Lung (tissue), 12 donors: Measurements from ENCODE around the gene ATP8B3. TPM values are rescaled to one million over a fixed set of nuclear protein-coding genes. Genes with fewer than 3 reads are reported as not detected.
A peak's percentile ranks its signal among the peaks of the same experiment; 100 is the strongest.

Experiments used
- ATAC-seq: fragments of 200-7000 bp; cut with Tn5 transposase; one replicate; pipeline ENCODE4 v1.9.1; 2020; ENCODE audit warnings: moderate number of reproducible peaks; ENCODE audit not compliant: insufficient read depth, low FRiP score
- DNase-seq, 3 donors: peaks; one replicate each; pipeline ENCODE4 v3.0.0-alpha.2; 2013 to 2017
- H3K27ac ChIP-seq, 2 donors: one replicate each; pipeline ENCODE4 v1.5.1; 2013; ENCODE audit warnings: mild to moderate bottlenecking in 2 of 2, moderate library complexity in 2 of 2, control low read depth in 1 of 2, inconsistent platforms in 1 of 2, low read depth in 1 of 2, low read length in 1 of 2
- H3K27me3 ChIP-seq, 3 donors: one replicate each; pipeline ENCODE4 v1.5.1; 2013; ENCODE audit warnings: low read length in 2 of 3; ENCODE audit not compliant: control insufficient read depth in 3 of 3, insufficient read depth in 3 of 3
- H3K36me3 ChIP-seq, 4 donors: one replicate each; pipeline ENCODE4 v1.5.1; 2013; ENCODE audit warnings: low read length in 4 of 4, mild to moderate bottlenecking in 1 of 4, moderate library complexity in 1 of 4; ENCODE audit not compliant: control insufficient read depth in 4 of 4, insufficient read depth in 4 of 4
- H3K4me1 ChIP-seq, 5 donors: one replicate each; pipeline ENCODE4 v1.5.1; 2013; ENCODE audit warnings: low read length in 5 of 5, mild to moderate bottlenecking in 2 of 5, moderate library complexity in 1 of 5; ENCODE audit not compliant: control insufficient read depth in 5 of 5, insufficient read depth in 5 of 5
- H3K4me3 ChIP-seq: one replicate; pipeline ENCODE4 v1.5.1; 2013; ENCODE audit warnings: mild to moderate bottlenecking, control low read depth, moderate library complexity
- H3K9ac ChIP-seq, 2 donors: one replicate each; pipeline ENCODE4 v1.5.1; 2013; ENCODE audit warnings: low read length in 2 of 2, control low read depth in 1 of 2; ENCODE audit not compliant: insufficient read depth in 1 of 2
- H3K9me3 ChIP-seq, 4 donors: one replicate each; pipeline ENCODE4 v1.5.1; 2013; ENCODE audit warnings: low read length in 3 of 4, mild to moderate bottlenecking in 1 of 4, moderate library complexity in 1 of 4; ENCODE audit not compliant: control insufficient read depth in 4 of 4, insufficient read depth in 3 of 4
- WGBS, 2 donors: extraction: QIAGEN DNeasy Blood & Tissue Kit; methylation state at CpG; one replicate each; pipeline ENCODE4 v1.1.7; 2013; 5-methylcytosine and 5-hydroxymethylcytosine counted together
- polyA plus RNA-seq, 2 donors: library from polyadenylated mRNA; stranded (reverse); fragments of 200-250 nt; gene quantifications; one replicate each; pipeline ENCODE4 v1.2.1, GENCODE V29; 2013
- total RNA-seq, 2 donors: library from RNA; depleted of rRNA in 1 of 2; stranded (reverse); fragments of >200 nt in 1 of 2; gene quantifications; one replicate each; pipeline ENCODE4 v1.2.1, GENCODE V29; 2014 to 2021
- TF ChIP-seq, protein P1 (sequence below): IDR thresholded peaks from 2 replicates; pipeline ENCODE4 v1.5.1; 2012; ENCODE audit warnings: mild to moderate bottlenecking; ENCODE audit errors: control extremely low read depth, extremely low read depth
- donor health status: control.
- donor health status: control.
- donor health status: Bipolar disorder and iron deficiency.
- donor health status: healthy.
- donor health status: DM: yes; HTN: yes; CAD: no.

The ATP8B3 gene
- total and polyA plus RNA-seq, 4 donors = 0.69 to 2.4 (median 1.8) TPM

DNA sequence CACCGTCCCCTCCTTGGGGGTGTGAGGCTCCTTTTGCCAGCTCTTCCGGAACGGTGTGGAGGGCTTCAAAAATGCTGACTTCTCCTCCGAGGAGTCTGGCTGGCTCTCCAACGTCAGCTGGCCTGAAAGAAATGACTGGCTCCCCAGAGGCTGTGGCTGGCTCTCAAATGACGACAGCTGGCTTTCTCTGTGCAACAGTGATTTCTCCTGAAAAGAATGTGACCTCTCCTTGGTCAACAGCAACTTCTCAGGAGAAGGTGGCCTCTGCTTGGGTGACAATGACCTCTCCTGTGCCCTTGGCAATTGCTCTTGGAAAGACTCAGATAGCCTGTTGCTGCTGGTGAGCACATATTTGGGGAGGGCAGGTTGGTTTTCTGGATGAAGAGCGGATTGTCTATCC lies 29.6 kb downstream of the ATP8B3 start:
- Histone ChIP-seq H3K27ac (no peak overlapping the region), H3K36me3 (no peaks in the 10 kb centered on the region), H3K4me3 (no peak overlapping the region), H3K27me3 (peaks cover 0 to 43% (median 28%) of the 10 kb centered on the region in 3 donors), H3K4me1 (no peaks in the 10 kb centered on the region), H3K9me3 (peaks cover 0 to 24% (median 3%) of the 10 kb centered on the region in 4 donors), H3K9ac (no peak overlapping the region)
- DNase-seq (no peak), ATAC-seq (no peak)
- 69 to 83% methylated on average over 7 of the region's 7 CpGs for WGBS, 2 donors
- TF ChIP-seq, protein P1, sequence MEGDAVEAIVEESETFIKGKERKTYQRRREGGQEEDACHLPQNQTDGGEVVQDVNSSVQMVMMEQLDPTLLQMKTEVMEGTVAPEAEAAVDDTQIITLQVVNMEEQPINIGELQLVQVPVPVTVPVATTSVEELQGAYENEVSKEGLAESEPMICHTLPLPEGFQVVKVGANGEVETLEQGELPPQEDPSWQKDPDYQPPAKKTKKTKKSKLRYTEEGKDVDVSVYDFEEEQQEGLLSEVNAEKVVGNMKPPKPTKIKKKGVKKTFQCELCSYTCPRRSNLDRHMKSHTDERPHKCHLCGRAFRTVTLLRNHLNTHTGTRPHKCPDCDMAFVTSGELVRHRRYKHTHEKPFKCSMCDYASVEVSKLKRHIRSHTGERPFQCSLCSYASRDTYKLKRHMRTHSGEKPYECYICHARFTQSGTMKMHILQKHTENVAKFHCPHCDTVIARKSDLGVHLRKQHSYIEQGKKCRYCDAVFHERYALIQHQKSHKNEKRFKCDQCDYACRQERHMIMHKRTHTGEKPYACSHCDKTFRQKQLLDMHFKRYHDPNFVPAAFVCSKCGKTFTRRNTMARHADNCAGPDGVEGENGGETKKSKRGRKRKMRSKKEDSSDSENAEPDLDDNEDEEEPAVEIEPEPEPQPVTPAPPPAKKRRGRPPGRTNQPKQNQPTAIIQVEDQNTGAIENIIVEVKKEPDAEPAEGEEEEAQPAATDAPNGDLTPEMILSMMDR = no peak

DNA sequence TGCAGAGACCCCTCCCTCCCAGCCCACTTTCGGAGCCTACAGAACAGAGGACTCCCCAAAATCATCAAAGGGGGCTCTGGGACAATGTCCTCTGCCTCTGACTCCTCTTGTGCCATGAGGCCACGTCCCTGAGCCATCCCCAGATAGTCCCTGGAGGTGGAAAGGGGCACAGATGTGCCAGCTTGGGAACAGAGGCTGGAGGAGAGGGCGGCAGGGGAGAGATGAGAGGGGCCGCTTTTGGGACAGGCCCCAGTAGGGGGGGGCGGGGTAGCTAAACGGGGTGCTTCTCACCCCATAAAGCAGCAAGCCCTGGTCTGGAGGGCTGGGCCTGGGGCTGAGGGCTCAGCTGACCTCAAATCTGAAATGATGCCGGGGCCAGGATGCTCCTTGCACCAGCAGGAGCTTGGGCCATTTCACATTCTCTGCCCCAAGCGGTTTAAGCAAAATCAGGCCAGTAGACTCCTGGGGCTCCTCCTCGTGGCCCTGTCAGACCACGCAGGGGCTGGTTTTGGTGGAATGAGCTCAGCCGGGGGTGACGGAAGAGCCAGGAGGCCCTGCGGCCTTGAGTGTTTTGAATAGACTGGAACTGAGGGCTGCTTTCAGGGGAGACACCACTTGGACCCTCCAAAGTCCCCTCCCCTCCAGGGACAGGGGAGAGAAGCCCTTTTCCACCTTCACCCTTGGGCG lies 31.7 kb downstream of the ATP8B3 start:
- H3K36me3 ChIP-seq = no peaks in the 10 kb centered on the region
- ATAC-seq (no peak), DNase-seq (peak in 1 of 3 donors; percentile 31)
- no peak overlapping the region for H3K27ac ChIP-seq
- H3K9ac ChIP-seq = no peak overlapping the region
- TF ChIP-seq, protein P1 = no peak
- H3K4me1 ChIP-seq = no peaks in the 10 kb centered on the region
- no peak overlapping the region for H3K4me3 ChIP-seq
- WGBS, 2 donors = 35 to 44% methylated on average over 14 of the region's 14 CpGs
- peaks cover 2 to 63% (median 39%) of the 10 kb centered on the region in 3 donors for H3K27me3 ChIP-seq
- peaks cover 0 to 28% (median 3%) of the 10 kb centered on the region in 4 donors for H3K9me3 ChIP-seq

DNA sequence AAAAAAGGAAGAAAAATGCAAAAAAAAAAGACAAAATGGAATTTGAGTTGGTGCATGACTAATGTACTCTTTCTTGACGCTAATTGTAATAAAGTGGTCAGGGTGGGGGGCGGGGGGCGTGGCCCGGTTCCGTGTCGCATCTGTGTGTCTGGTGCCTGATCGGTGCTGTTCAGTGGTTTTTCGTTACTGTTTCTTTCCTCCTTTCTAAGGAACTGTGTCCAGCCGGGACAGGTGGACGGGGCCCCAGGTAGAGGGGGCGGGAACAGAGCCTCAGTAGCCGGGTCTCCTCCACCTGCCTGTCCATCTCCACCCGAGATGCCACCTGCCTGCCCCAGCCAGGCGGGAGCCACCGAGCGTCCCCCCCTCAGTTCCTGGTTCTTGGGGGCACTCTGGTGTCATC lies 32.5 kb downstream of the ATP8B3 start:
- TF ChIP-seq, protein P1 = no peak
- Histone ChIP-seq H3K27me3 (peaks cover 5 to 71% (median 45%) of the 10 kb centered on the region in 3 donors), H3K4me3 (no peak overlapping the region), H3K36me3 (no peaks in the 10 kb centered on the region), H3K9me3 (peaks cover 0 to 35% (median 3%) of the 10 kb centered on the region in 4 donors), H3K27ac (no peak overlapping the region), H3K4me1 (peaks cover 0 to 2% (median 0%) of the 10 kb centered on the region in 5 donors), H3K9ac (no peak overlapping the region)
- WGBS, 2 donors = 34% methylated on average over 16 of the region's 16 CpGs
- ATAC-seq (no peak), DNase-seq (no peak)
